C1 segment of cervical spinal cord (tissue), 14 donors: ENCODE measurements around the gene ZPR1.
"Not testable (repeated sequence)": the region's sequence is repeated elsewhere in the genome, so short reads cannot be mapped to it uniquely, and the experiment has no call there.

Source experiments
- DNase-seq, 14 donors: peaks; one replicate each; lab custom pipeline; 2025; lab: John Stamatoyannopoulos, UW

Gene ZPR1

DNA sequence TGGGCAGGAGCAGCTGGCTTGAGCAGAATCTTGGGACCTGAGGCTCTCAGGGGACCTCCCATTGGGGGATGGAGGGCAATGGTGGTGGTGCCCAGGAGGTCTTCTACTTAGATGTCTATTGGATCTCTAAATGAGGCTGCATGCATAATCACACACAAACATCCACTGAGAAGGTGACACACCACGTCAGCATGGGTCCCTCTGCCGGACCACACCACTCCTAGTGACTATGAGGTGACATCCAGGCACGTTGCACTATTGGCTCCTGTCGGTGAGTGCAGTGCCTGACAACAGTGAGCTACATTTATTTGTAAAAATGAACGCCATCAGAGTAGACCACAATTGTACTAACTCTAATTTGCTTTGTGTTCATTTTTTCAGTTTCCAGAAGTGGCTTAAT, 37.6 kb upstream of the ZPR1 start:
- DNase-seq = no peak

DNA sequence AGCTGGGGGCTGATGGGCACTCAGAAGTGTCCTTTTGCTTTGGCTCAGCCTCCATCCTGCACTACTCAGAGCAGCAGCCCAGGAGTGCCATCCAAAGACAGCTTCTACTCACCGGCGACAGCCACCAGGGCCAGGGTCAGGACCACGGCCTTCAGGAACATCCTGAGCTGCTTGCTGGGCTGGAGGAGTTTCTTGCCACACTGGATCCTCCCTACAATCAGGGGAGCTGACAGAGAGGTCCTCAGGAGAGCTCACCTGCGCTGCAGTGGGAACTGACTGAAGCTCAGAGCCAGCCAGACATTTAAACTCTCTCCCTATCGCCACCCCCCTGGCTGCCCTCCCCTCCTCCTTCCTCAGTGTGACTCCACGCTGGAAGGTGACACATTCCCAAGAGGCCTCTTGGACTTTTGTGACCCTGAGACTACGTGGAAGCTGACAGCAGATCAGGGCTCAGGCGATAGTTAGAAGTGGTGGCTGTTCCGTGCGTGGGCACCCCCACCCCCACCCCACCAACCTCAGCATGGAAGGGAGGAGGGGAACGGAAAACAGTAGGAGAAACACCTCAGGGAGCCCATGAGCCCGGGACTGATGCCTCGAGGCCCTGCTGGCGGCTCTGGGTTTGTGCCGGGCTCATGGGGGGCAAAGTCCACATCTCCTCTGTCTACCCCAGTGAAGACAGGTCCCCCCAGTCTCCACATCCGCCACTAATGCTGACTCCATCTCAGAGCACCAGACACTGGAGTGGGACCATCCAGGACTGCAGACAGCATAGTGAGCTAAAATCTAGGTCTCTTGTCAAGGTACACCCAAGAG, 35.4 kb upstream of the ZPR1 start, which contains the start of gene APOA4:
Gene APOA4, minus strand, starts transcription at position 274 of the 813 bp plus-strand sequence. Its CDS starts 113 bp downstream, at position 161.
- DNase-seq = no peak

GRCh38 chr11:116822575-116822974, 34.8 kb upstream of the ZPR1 start:
- DNase-seq = no peak

DNA sequence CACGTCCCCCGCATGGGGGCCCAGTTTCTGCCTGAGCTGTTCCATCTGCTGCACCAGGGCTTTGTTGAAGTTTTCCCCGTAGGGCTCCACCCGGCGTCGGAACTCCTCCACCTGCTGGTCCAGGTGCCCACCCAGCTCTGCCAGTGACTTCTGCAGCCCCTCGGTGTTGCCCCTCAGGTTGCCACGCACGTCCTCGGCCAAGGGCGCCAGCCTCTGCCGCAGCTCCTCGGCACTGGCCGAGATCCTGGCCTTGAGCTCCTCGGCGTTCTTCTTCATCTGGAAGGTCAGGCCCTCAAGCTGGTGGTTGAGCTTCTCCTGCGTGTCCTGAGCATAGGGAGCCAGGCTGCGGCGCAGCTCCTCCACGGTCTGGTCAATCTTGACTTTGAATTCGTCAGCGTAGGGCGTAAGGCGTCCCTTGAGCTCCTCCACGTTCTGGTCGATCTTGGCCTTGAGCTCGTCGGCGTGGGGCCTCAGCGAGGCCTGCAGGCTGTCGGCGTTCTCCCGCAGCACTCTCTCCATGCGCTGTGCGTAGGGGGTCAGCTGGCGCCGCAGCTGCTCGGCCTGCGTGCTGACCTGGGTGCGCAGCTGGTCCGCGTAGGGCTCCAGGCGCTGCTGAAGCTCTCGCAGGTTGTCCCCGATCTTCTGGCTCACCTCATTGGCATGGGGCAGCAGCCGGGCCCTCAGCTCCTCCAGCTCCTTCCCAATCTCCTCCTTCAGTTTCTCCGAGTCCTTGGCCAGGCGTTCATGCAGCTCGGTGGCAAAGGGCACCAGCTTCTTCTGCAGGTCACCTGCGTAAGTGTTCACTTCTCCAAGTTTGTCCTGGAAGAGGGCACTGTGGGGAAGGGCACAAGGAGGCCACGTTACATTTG, 33.5 kb upstream of the ZPR1 start:
- no peak for DNase-seq

- DNase-seq = no peak
Measured at GRCh38 chr11:116819049-116819448, 31.2 kb upstream of the ZPR1 start.

DNA sequence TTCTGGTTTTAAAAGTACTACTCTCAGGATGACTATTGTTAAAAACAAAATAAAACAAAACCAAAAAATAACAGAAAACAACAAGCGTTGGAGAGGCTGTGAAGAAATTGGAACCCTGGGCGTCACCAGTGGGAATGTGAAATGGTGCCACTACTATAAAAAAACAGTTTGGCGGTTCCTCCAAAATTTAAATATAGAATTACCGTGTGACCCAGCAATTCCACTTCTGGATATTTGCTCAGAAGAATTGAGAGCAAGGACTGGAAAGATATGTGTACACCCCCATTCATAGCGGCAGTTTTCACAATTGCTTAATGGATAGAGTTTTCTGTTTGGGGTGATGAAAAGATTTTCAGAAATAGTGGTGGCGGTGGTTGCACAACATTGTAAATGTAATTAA, 26.7 kb upstream of the ZPR1 start:
- no peak for DNase-seq

- DNase-seq = no peak
Measured at GRCh38 chr11:116813781-116814471, 26.1 kb upstream of the ZPR1 start.

- no peak for DNase-seq
Measured at GRCh38 chr11:116813170-116813569, 25.3 kb upstream of the ZPR1 start.

- no peak for DNase-seq
Measured at GRCh38 chr11:116812109-116812508, 24.3 kb upstream of the ZPR1 start.

GRCh38 chr11:116811194-116811593, 23.4 kb upstream of the ZPR1 start:
- no peak for DNase-seq

- no peak for DNase-seq
Measured at GRCh38 chr11:116808262-116809175, 20.7 kb upstream of the ZPR1 start.

- no peak for DNase-seq
Measured at GRCh38 chr11:116807601-116808261, 19.9 kb upstream of the ZPR1 start.

DNA sequence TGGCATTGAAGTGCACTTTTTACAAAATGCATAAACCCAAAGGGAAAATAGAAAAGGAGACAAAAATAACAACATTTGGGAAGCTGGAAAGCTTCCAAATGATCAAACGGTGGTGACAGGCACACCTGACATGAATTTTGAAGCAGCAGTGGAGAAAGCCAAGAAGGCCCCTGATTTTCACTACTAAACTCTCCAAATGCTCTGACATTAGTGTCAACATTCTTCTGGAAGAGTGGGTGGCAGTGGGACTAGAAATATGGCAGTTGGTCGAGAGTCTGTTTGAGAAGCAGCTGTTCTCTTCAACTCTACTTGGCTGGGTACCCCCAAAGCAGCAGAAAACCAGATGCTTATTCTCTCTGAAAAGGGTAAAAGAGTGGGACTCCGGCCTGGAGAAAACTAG, 16.2 kb upstream of the ZPR1 start:
- DNase-seq = no peak

- not testable (repeated sequence) for DNase-seq
Measured at GRCh38 chr11:116801662-116802061, 13.8 kb upstream of the ZPR1 start.

DNA sequence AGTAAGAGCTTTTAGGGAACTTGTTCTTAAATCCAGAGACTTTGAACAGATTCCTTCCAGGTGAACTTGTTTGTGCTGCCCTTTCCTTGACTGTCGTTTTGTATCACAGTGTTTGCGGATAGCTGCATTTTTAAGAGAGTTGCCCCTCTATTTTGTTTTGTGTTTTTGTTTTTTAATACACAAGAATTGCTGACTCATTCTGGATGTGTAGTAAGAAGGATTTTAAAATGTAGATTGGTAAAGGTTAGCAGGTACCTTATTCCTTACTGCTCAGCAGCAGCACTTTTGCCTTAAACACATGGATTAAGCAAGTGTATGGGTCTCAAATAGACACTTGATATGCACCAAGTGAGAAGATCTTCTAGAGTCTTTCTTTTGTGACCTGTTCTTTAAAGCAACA, 12.8 kb upstream of the ZPR1 start:
- no peak for DNase-seq

DNA sequence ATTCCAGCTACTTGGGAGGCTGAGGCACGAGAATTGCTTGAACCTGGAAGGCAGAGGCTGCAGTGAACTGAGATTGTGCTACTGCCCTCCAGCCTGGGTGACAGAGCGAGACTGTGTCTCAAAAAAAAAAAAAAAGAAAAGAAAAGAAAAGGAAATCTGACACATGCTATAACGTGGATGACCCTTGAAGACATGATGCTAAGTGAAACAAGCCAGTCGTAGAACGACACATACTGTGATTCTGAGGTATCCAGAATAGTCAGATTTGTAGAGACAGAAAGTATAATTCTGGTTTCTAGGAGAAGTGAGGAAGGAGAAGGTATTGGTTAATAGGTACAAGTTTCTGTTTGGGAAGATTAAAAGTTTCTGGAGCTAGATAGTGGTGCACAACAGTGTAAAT, 10.5 kb upstream of the ZPR1 start:
- no peak for DNase-seq

GRCh38 chr11:116797816-116798215, 10.0 kb upstream of the ZPR1 start:
- no peak for DNase-seq

GRCh38 chr11:116796548-116796947, 8.7 kb upstream of the ZPR1 start:
- DNase-seq = no peak

GRCh38 chr11:116794851-116795250, 7.0 kb upstream of the ZPR1 start:
- no peak for DNase-seq

DNA sequence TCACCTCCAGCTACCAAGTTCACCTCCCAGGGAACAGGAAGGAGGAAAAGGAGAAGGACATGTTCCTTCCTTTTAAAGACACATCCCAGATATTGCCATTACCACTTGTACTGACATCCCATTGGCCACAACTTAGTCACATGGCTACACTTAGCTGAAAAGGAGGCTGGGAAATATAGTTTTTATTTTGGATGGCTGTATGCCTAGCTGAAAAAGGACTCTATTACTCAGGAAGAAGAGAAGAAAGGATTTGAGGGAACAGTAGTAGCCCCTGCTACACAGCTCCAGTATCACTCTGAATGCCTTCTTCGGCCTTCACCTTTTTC, 5.9 kb upstream of the ZPR1 start:
- DNase-seq = no peak
